ENCODE data around the gene CD46. TPM values are rescaled to one million over a fixed set of nuclear protein-coding genes. Genes with fewer than 3 reads are reported as not detected.

CD46 gene
- total RNA-seq, 2 experiments from 2014 or later, result 94.1 to 98.3 TPM

Other genes starting within 250 kb of the CD46 start
- gene CR1L, start 106.9 kb upstream of the CD46 start, total RNA-seq, result not detected
- gene CD34, start 159.1 kb downstream of the CD46 start, total RNA-seq, result not detected